NCI-H460 (cell line): ENCODE results near the gene ARNT2. TPM values are rescaled to one million over a fixed set of nuclear protein-coding genes. Genes with fewer than 3 reads are reported as not detected.

ENCODE experiments used
- DNase-seq: peaks from one replicate; pipeline ENCODE4 v3.0.0-alpha.2; 2016; ENCODE audit warnings: low read depth; ENCODE audit errors: extremely low read depth
- total RNA-seq: library from RNA; depleted of rRNA; stranded (reverse); fragments of >200 nt; shearing (Covaris generic); gene quantifications from 2 replicates; pipeline ENCODE4 v1.2.3, GENCODE V29; 2014

The ARNT2 gene
- total RNA-seq, 1 experiment from 2014 or later = 1.0 TPM

DNA sequence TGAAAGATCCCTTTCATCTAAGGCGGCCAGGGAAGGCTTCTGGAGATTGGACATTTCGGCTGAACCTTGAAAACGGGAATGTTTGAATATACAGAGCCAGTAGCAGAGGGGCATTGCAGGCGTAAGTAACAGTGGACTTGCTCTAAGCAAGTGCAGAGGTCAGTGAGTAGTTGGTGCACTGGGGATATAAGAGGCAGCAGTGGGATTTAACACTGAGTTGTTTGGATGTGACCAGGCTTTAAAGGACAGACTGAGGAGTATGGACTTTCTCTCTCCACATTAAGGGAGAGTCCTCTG lies 1.3 kb downstream of the ARNT2 start:
- no peak for DNase-seq

DNA sequence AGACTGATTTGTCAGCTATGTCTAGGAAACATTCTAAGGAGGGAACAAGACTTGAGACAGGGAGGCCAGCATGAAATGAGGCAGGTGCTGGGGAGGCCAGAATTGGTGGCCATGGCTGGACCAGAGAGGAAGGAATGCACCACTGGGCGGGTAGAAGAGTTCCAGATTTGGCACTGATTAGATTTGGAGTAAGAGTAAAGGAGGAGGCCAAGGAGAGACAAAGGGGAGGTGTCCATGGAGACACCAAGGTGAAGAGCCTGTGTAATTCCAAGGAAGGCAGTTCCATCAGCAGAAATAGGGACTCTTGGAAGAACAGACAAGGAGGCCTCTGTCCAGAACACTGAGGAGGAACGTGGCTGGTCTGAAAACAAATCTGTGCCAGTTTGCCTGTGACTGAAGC lies 1.8 kb downstream of the ARNT2 start:
- no peak for DNase-seq

DNA sequence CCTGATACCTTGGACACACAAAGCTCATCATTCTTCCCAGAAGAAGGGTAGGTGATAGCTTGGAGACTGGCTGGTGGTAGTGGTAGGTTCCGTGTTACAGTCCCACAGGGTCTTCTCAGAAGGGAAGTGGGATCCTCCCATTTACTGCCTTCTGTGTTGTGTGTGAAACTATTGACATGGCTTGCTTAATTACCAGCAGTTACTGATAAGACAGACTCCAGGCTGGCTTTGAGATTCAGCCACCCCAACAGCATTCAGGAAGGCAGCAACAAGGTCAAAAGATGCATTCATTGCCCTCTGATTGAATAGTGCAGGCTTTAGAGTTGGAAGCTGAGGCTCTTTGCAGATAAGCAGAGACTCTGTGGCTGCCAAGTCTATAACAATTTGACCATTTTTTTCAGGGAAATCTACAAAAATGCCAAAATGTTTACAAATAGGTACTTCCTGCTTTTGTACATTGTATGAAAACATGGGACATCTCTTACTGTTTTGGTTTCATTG lies 7.7 kb downstream of the ARNT2 start:
- DNase-seq = no peak

DNA sequence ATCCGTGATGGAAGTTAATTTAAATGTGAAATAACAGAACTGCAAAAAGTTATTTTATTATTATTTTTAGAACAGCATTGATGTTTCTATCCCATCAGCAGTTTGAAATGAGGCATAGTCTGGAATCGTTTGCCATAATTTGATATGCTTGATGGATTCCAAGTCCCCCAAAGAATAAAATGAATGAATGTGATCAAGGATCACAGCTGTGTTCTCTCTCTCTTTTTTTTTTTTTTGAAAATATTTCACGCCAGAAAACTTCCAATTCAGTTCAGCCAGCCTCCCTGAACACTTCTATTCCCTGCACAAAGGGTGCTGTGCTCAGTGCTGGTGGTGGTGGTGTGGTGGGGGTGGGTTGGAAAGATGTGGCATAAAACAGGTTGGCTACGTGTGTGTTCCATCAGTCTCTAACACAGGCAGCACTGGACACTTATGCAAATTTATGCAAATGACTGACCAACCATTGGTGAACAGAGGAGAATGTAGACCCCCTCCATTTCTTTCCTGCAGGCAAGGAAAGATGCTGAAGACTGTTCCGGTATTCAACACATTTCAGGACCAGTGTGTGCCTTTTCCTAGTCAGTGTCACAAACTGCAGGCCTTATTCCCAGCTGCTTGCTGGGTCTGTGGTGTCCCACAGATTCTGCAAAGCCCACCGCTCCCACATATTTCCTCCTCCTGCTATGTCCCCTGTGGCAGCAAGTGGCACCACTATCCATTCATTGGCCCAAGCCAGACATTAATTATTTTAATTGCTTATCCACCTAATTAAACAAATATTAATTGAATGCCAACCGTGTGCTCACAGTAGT lies 10.6 kb downstream of the ARNT2 start:
- no peak for DNase-seq

GRCh38 chr15:80415358-80415670 lies 11.1 kb downstream of the ARNT2 start:
- DNase-seq = no peak

DNA sequence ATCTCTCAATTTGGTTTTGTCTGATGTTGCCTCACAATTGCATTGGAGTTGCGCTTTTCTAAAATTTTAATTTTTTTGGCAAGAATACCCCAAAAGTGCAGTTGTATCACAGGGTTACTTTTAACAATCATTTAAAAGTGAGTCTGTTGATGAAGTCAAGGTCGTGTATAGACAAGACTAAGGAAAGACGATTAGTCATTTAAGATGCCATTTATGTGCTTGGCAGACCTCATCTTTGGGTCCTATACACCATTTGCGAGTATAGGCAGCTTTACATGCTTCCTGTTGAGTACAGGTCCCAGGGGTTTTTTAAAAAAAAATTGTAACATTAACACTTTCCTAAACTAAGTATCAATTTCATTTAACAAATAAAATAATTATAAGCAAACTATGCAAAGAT lies 12.5 kb downstream of the ARNT2 start:
- no peak for DNase-seq

DNA sequence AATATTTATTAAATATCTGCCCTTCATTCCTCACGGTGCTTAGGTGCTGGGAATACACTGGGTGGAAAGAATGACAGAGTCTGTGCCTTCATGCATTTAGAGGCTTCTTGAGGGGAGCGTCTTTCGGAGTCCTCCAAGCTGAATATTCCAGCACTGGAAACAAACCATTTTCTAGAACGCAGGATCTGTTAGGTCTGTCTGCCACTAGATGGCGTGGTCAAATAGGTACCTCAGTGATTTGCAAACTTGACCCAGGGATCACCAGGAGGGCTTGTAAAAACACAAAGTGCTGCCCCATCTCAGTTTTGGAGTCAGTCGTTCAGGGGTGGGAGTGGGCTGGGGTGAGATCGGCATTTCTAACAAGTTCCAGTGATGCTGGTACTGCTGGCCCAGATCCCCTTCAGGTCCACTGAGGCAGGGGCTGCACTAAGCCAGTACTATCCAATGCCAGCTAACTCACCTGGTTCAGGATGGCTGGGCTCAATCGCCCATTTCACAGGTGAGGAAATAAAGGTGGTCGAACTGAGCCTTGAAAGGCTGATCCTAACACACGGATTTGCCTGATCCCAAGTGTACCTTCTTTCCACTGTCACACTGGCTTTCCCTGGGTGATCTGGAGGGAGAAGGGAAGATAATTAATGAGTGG lies 14.8 kb downstream of the ARNT2 start:
- peak; percentile 32 for DNase-seq

DNA sequence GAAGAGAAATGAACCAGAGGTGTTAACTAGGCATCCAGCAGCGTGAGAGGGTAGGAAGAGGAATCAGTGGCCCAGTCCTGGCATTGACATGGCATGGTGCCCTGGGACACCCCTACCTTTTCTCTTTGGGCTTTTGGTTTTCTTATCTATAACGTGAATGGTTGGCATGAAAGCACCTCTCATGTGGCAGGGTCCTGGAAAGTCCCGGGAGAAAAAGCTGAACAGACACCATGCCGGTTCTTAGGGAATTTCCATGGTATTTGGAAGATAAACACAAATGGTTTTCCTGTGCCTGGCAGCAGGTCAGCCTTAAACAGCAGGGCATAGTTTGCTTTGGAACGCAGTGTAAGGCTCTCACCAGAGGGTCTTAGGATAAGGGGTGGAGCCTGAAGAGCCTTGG lies 15.4 kb downstream of the ARNT2 start:
- no peak for DNase-seq

DNA sequence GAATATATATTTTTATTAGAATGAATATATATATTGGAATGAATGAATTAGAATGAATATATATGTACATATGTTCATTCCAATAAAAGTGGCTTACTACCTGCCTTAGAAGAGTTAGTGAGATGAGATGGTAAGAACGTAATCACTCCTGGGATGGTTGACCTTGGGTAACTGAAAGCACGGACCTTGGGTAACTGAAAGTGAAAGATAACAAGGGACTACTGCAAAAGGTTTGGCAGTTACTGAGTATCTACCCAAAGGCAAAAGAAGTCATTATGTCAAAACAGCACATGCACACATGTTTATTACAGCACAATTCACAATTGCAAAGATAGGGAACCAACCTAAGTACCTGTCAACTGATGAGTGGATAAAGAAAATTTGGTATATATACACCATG lies 16.5 kb downstream of the ARNT2 start:
- no peak for DNase-seq

DNA sequence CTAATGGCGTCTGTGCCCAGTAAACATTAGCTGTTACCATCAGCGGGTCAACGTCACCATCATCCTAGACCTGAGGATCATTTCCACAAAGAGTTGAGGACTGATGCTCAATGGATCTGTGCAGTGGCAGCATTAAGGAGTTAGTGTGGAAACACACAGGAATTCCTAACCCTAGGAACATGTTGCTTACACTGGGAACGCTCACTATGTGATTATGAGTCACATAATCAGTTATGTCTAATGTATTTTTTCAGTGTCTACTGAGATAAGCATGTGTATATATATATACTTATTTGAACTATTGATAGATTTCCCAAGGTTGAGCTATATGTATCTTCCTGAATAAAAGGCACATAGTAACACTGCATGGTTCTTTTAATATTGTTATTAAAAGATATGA lies 19.0 kb downstream of the ARNT2 start:
- no peak for DNase-seq

- no peak for DNase-seq
Measured at GRCh38 chr15:80424381-80424780, 20.2 kb downstream of the ARNT2 start.

DNA sequence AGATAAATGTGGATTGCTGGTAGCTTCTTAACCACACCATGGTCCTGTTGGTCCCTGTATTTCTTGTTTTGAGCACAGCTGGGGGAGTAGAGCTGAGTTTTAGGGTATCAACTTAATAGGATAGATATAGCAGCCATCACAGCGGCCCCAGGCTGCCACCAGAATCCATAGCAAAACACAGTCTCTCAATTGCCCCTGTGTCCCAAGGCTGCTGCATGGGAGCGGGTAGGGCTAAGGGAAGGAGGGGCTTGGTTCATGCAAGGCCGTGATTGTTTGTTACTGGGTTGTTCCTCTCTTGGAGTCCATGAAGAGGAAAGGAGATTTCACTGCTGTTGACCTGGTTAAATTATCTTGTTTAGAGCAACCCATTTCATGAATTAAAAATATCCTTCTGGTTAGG lies 22.1 kb downstream of the ARNT2 start:
- no peak for DNase-seq

- DNase-seq = no peak
Measured at GRCh38 chr15:80429964-80430363, 25.8 kb downstream of the ARNT2 start.

GRCh38 chr15:80431635-80432344 lies 27.6 kb downstream of the ARNT2 start:
- DNase-seq = no peak

DNA sequence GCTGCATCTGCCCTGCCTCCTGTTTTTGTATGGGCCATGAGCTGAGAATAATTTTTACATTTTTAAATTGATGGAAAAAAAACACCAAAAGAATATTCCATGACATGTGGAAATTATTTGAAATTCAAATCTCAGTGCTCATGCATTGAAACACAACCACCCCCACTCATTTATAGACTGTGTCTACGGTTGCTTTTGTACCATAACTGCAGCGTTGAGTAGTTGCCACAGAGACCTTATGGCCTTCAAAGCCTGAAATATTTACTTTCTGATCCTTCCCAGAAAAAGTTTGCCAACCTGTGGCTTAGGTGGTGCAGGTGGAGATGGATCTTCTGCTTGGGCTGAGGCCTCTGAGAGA lies 28.1 kb downstream of the ARNT2 start:
- DNase-seq = no peak

DNA sequence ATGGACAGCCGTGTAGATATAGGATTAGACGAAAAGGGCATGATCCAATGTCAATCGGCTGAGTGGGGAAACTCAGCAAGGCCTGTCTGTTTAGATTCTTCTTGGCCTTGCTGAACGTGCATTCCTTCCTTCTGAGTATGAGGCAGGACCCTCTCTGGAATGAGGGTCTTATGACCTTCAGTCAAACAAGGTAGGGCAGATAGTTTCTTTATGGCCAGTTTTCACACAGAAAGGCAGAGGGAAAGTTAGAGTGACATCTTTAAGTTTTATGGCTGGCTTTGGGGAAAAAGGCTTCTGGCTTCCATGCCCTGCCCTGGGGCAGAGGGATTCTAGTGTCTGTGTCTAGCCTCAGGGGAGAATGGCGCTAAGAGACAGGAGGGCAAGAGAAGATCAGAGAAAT lies 29.7 kb downstream of the ARNT2 start:
- DNase-seq = no peak

DNA sequence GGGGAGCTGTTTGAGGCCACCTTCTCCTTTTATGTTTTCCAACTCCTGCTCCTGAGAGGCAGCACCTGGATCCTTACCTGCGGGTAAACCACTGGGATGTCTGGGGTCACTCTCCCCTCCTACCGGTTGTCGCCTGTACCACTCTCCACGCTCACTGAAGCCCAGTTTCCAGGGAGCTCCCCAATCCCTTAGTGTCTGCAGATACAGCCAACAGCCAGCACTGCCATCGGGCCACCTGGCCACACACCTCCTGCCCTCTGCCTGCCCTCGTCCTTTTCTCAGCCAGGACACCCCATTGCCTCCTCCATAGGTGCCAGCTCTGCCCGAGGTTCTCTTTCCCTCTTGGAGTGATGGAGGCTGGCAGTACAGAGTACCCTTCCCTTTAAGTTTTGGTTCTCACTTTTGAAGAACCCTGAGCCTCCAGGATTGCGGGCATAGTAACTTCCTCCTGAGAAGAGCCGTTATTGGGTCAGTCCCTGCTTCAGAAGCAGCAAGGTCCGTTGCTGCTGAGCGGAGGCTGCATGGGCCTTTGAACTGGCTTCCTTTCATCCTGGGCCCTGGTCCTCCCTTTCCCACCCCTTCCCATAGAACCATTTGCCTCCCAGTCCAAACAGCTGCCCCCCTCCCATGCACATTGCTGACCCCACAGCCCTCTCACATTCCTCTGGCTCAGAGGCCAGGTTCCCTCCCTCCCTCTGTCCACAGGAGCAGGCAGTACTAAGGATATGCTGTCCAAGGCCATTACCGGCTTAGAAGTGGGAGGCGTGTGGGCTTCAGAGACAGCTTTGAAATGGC lies 30.9 kb downstream of the ARNT2 start:
- DNase-seq = no peak

DNA sequence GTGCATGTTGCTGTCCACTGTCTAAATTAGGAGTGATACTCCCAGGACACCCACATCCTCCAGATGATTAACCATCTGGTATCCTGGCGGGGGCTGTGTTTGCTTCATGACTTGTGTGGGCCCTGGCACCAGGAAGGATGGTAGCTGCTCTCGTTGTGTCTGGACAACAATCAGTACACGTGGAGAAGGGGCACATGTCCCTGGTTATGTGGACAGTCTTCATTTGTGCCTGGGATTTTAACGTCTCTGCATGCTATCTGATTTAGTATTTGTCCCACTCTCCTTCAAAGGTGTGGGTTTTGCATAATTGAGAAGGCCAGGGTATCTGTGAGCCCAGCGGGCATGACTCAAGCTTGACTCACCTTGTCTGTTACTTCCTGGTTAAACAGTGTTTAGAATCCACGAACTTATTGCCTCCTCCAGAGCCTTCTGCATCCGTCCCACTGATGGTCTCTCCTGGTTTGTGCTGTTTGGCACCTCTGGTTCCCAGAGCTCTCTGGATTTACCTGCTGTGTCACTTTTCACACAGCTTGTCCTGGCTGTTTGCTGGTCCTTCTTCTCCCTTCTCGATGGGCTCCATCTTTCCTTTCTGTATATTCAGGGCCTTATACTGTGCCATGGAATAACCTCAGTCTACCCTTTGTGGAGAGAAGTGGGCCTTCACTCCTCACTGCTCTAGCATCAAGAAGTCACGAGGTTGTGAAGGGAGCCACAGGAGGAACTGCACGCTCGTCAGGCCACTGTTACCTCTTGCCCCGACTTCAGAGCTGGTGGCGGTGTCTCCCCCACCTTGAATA lies 32.5 kb downstream of the ARNT2 start:
- DNase-seq = no peak

DNA sequence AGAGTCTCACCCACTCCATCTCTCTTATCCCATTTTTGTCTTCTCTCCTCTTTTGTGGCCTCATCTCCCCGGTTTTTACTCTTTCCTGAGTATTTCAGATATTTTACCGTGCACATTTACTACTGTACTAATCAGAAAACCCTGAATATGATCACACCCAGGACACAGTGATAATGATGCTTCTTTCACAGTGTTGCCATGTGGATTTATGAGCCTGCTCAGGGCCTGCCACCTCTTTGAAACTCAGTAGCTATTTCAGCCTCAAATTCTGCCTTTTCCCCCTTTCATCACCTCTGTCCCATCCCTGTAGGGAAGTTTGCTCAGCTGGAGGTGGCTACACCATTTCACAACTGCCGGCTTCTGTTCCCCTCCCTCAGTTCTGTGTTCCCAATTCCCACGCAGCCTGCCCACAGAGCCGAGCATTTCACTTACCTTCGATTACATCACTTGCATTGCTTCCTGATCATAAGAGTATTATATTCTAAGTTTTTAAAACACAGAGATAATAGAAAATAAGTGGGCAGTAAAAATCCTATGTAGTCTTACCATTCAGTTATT lies 33.2 kb downstream of the ARNT2 start:
- no peak for DNase-seq

- no peak for DNase-seq
Measured at GRCh38 chr15:80439140-80439539, 35.0 kb downstream of the ARNT2 start.
